ENCODE results near the gene PRDM16. TPM values are rescaled to one million over a fixed set of nuclear protein-coding genes. Genes with fewer than 3 reads are reported as not detected.

Gene PRDM16
- total and polyA plus RNA-seq, 2 of the 8 experiments (the other 6 are each of a cell fraction or from before 2014, with no cell fraction given) = 0.39 to 0.43 TPM

DNA sequence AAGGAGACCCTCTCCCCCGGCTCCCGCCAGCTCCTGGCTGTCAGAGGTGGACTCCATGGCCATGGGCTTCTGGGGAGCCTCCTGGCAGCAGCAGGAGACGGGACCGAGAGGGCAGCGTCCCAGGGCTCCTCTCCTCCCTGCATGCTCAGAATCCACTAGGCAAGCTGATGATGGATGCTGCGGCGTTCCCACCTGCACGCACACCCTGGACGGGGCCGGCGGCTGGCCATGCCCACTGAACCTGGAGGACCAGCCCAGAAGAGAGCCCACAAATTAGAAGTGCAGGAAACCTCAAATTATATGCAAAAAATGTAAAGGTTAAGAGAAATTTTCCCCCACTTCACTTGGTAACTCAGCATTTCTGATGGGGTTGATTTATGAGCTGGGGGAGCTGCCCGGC lies 308.2 kb downstream of the PRDM16 start:
- H3K9me3 ChIP-seq (ENCODE audit: insufficient read depth in 2 of 2, low read depth in 1 of 2, low read length in 1 of 2) = no peaks in the 10 kb centered on the region
- no peaks in the 10 kb centered on the region for H3K36me3 ChIP-seq (ENCODE audit: control insufficient read depth in 2 of 4, insufficient read depth in 4 of 4, low read length in 3 of 4)
- no peaks in the 10 kb centered on the region for H3K79me1 ChIP-seq (ENCODE audit: low read depth, low read length)
- H4K91ac ChIP-seq (replicated peaks; ENCODE audit: insufficient read length, low read length) = no peak overlapping the region
- H3K79me2 ChIP-seq (ENCODE audit: control insufficient read depth in 1 of 2, insufficient read depth in 2 of 2, low read length in 2 of 2) = no peaks in the 10 kb centered on the region
- H2BK120ac ChIP-seq (replicated peaks; ENCODE audit: low read depth, low read length) = no peak overlapping the region
- H3K27me3 ChIP-seq (replicated peaks in 1 of 4; ENCODE audit: control insufficient read depth in 3 of 4, extremely low read depth in 1 of 4, insufficient read depth in 3 of 4, low read length in 3 of 4) = 0 out of 7 replicates have a peak, but pooled peaks cover 0 to 2% (median 0%) of the 10 kb centered on the region in 4 experiments
- DNase-seq (ENCODE audit: low read depth in 1 of 2, low spot score in 2 of 2) = no peak
- no peaks in the 10 kb centered on the region for H3K4me1 ChIP-seq (replicated peaks in 1 of 4; ENCODE audit: control insufficient read depth in 3 of 4, insufficient read depth in 4 of 4, low read length in 3 of 4)
- no peak overlapping the region for H3K18ac ChIP-seq (ENCODE audit: extremely low read depth, low read length)
- no peak for FAIRE-seq
- no peak overlapping the region for H4K8ac ChIP-seq (ENCODE audit: extremely low read depth, insufficient read depth, low read length)
- no peak overlapping the region for H3K4me3 ChIP-seq (ENCODE audit: extremely low read depth in 1 of 4, insufficient read depth in 2 of 4, low read depth in 3 of 4, low read length in 4 of 4)
- WGBS, 2 experiments (ENCODE audit: extremely low coverage in 1 of 2, insufficient coverage in 1 of 2, insufficient read length in 1 of 2, insufficient replicate concordance in 2 of 2, low coverage in 1 of 2, low lambda C conversion rate in 2 of 2, missing lambda C conversion rate in 1 of 2) = 84% methylated on average over 12 of the region's 12 CpGs; no CpG with 5 or more reads in 1 of the 2 experiments
- no peak overlapping the region for H3K23ac ChIP-seq (ENCODE audit: insufficient read length)
- no peaks in the 10 kb centered on the region for H4K20me1 ChIP-seq (replicated peaks in 1 of 2; ENCODE audit: control insufficient read depth in 1 of 2, insufficient read depth in 2 of 2, low read length in 2 of 2)
- H3K9ac ChIP-seq (replicated peaks in 1 of 4; ENCODE audit: extremely low read depth in 1 of 4, low read depth in 3 of 4, low read length in 3 of 4) = no peak overlapping the region
- no peaks in the 10 kb centered on the region for H3K23me2 ChIP-seq (ENCODE audit: low read depth, low read length)
- TF ChIP-seq SP1 (IDR thresholded peaks at IDR 0.05; ENCODE audit: low read depth, low read length) (no peak), NANOG (IDR thresholded peaks at IDR 0.05; ENCODE audit: insufficient read depth, low read depth, low read length, poor library complexity, severe bottlenecking) (no peak), RAD21 (IDR thresholded peaks at IDR 0.05 in 1 of 2, conservative IDR thresholded peaks at IDR 0.05 in 1 of 2; ENCODE audit: low read depth in 2 of 2, low read length in 2 of 2) (no peak), SRF (IDR thresholded peaks at IDR 0.05; ENCODE audit: low read depth, low read length) (no peak), GTF2F1 (IDR thresholded peaks at IDR 0.05; ENCODE audit: borderline replicate concordance, low read depth, low read length) (no peak), RFX5 (IDR thresholded peaks at IDR 0.05; ENCODE audit: borderline replicate concordance, low read depth, low read length) (no peak)
- H2BK20ac ChIP-seq (ENCODE audit: low read length) = no peak overlapping the region
- H3K56ac ChIP-seq (replicated peaks; ENCODE audit: insufficient read length, low read depth, low read length) = no peak overlapping the region
- H4K5ac ChIP-seq (ENCODE audit: insufficient read length, low read depth, low read length) = no peak overlapping the region
- H2AK5ac ChIP-seq (ENCODE audit: low read depth, low read length) = no peak overlapping the region
- POLR2A ChIA-PET (ENCODE audit: partially characterized antibody) = interaction anchor here (0.5 kb wide), 1 partner anchor 53 kb away, joined by 3 read pairs; no protein-coding TSS in a partner anchor
- H3K4me2 ChIP-seq (ENCODE audit: insufficient read depth in 1 of 2, low read depth in 2 of 2, low read length in 2 of 2) = no peak overlapping the region
- H3K14ac ChIP-seq (ENCODE audit: insufficient read length) = no peak overlapping the region
- H3K27ac ChIP-seq (ENCODE audit: low read depth, low read length) = no peak overlapping the region
- H3K4ac ChIP-seq (replicated peaks; ENCODE audit: insufficient read length, low read depth, low read length) = no peak overlapping the region
- H2AFZ ChIP-seq (ENCODE audit: low read length) = no peak overlapping the region
- CTCF ChIA-PET (ENCODE audit: partially characterized antibody) = interaction anchor here (0.9 kb wide), 1 partner anchor 14 kb away, joined by 3 read pairs; no protein-coding TSS in a partner anchor
- no peak overlapping the region for H2BK5ac ChIP-seq (ENCODE audit: low read depth, low read length)
- no peak overlapping the region for H2BK15ac ChIP-seq (ENCODE audit: low read length)
- H2BK12ac ChIP-seq (ENCODE audit: low read depth, low read length) = no peak overlapping the region

Measured in H1 (cell line).